Renal pelvis (tissue), 4 donors: ENCODE results near the gene IVD. TPM values are rescaled to one million over a fixed set of nuclear protein-coding genes. Genes with fewer than 3 reads are reported as not detected.

Experiments
- DNase-seq: peaks from one replicate; pipeline ENCODE4 v3.0.0-alpha.2; 2013
- polyA plus RNA-seq, 3 donors: library from polyadenylated mRNA; unstranded; fragments of 120-200 nt; gene quantifications; one replicate each; pipeline ENCODE4 v1.2.1, GENCODE V29; 2013; ENCODE audit not compliant: insufficient read length in 3 of 3

IVD gene
- polyA plus RNA-seq, 3 donors, result 62.1 to 103 (median 100) TPM

GRCh38 chr15:40454904-40455391, 49.4 kb downstream of the IVD start:
- no peak for DNase-seq

DNA sequence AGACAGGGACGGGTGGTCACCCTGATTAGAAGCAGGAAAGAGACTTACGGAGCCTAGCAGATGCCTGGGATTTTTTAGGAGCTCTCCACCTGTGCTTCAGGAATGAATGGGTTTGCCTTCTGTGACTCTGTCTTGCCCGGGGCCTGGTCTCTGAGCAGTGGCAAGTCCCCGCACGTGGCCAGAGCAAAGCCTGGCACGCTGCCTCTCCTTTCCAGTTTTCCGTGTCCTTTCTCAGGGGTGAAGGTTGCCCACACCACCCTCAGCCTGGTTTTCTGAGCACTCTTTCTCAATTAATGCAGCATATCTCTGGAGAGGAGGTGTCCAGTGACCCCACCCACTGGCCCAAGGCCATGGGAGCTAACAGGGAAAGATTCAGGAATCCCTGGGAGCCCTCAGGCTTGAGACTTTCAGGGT, 50.7 kb downstream of the IVD start:
- no peak for DNase-seq

- no peak for DNase-seq
Observed at GRCh38 chr15:40456738-40457137, 51.1 kb downstream of the IVD start.

DNA sequence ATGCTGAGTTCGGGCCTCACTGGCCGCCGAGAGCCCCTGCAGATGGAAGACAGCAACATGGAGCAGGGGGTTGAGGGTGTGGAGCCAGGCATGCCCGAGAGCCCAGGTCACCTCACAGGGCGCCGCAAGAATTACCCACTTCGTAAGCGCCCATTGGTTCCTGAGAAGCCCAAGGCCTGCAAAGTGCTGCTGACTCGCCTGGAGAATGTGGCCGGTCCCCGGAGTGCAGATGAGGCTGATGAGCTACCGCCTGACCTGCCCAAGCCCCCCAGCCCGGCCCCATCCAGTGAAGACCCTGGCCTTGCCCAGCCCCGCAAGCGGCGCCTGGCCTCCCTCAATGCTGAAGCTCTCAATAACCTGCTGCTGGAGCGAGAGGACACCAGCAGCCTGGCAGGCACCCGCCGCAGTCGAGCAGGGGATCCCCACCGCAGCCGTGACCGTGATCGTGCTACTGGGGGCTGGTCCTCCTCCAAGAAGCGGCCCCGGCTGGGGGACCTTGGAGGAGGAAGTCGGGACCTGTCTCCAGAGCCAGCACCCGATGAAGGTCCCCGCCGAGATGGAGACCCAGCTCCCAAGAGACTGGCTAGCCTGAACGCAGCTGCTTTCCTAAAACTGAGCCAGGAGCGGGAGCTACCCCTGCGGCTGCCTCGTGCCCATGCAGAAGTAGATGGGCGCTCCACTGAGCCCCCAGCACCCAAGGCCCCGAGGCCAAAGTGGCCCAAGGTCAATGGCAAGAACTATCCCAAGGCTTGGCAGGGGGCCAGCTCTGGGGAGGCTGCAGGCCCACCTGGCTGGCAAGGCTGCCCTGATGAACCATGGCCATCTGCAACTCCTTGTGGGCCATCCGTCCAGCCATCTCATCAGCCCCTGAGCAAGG, 53.1 kb downstream of the IVD start:
- DNase-seq, result no peak

GRCh38 chr15:40459391-40460015, 53.9 kb downstream of the IVD start:
- no peak for DNase-seq

DNA sequence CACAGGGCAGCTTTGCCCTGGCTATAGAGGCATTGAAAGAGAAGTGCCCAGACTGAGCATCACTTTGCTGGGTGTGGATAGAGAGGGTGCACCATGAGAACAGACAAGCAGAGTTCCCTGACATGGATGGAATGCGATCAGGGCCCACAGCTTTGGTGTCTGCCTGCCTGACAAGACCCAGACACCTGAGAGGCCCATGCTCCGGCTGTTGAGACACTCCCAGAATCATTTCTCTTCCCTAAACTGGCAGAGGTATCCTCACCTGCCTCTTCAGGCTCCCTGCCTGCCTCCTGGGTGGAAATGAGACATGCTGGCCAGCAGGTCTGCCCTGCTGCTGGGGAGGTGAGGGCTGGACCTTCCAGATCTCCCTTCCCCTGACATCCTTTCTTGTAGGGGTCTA, 54.8 kb downstream of the IVD start:
- no peak for DNase-seq

DNA sequence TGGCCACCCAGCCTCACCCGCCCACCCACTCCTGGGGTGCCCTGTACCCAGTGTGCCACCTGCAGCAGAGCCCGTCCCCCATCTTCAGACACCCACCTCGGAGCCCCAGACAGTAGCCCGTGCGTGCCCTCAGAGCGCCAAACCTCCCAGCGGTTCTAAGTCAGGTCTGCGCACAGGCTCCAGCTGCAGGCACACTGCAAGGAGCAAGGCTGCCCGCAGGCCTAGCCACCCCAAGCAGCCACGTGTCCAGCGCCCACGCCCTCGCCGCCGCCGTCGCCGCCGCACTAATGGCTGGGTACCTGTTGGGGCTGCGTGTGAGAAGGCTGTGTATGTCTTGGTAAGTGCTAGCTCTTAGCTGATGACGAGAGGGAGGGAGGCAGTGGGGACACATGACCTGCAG, 56.4 kb downstream of the IVD start:
- DNase-seq, result no peak

GRCh38 chr15:40463279-40463678, 57.7 kb downstream of the IVD start:
- DNase-seq, result no peak

DNA sequence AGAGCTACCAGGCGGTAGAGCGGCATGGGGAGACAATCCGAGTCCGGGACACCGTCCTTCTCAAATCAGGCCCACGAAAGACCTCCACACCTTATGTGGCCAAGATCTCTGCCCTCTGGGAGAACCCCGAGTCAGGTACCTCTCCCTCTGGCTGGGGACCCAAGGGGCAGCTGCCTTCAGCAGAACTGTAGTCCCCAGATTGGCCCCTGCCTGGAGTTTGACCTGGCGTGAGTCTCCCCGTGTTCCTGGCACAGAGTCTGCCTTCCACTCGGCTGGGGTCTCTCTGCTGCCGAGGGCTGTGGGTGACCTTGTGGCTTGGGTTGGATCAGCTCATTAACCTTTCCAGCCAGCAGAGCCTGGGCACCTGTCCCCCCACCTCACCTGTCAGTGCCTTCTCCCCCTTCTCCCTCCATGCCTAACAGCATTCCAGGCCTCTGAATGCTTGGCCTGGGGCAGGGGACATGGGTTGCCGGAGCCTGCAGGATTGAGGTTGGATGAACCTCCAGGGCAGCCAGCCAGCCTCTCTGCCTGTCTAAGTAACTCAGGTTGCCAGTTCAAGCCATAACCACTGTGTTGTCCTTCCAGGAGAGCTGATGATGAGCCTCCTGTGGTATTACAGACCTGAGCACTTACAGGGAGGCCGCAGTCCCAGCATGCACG, 58.4 kb downstream of the IVD start:
- DNase-seq, result no peak

DNA sequence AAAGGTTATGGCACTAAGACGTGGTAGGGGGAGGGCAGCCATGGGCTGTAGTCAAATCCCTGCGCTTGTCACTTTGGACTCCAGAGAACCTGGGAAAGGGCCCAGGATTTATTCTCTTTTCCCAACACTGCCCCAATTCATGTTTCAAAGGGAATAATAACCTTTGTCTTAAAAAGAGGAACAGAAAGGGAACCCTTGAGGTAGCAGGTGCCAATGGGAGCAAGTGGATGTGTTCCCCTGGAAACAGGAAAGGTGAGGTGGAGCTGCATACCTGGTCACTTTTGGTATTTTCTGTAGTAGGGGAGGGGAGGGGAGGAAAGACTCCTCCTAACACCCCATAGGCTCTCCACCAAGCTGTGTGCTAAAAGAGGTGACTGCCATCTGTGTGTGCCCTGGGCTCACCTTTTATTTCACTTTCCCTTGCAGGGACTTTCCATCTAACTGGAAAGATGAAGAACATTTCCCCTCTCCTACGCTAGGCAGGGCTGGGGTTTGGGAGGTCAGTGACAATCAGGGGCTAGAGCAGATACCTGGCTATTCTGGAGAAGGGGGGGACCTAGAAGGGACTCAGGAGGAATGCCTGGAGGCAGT, 59.1 kb downstream of the IVD start:
- DNase-seq, result no peak

- DNase-seq, result no peak
Observed at GRCh38 chr15:40465939-40466338, 60.3 kb downstream of the IVD start.

DNA sequence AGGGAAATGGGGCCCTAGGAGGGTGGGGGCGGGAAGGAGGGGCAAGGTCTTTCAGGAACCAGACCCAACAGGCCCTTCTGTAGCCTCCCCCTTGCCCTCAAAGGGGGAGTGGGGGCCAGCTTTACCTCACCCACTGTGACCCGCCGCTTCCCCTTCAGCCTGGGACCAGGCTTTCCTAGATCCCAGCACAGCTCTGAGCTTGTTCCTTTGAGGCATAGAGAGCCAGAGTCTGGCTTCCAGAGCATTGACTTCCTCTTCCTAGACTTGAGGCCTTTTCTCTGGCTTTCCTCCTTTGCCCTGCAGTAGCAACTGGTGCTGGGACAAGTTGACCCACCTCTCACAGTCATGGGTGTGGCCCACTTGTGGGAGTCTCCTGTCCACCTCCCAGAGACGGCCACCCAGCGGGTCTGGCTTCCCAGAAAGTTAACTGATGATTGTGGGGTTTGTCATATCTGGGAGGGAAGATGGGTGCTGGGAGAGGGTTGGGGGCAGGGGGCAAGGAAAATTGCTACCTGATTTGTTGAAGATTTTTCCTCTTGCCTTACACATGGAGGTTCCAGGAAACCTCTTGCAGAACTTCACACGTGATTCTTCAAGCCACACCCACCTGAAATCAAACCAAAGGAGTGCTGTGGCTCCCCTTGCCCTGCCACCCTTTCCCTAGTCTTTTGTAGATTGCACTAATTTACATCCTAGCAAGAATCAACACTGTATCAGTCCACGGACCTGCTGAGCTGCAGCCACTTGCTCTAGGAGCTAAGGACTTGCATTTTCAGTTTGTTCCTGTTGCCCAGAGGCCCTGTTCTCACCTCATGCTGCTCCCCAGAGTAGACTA, 61.0 kb downstream of the IVD start:
- no peak for DNase-seq

DNA sequence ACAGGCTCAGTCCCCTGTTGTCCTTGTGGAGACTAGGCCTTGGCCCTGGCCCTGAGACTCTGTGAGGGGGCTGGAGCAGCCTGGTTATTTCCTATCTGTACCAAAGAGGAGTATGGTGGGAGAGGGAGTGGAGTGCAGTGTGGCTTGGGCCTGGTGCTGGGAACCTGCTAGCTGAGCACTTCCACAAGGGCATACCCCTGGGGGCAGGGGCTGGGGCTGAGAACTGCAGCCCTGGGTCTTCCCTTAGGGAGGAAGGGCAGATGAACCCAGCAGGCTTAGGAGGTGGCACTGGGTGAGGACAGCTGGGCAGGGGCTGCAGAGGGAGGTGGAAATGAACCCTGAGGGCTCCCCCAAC, 61.6 kb downstream of the IVD start:
- DNase-seq, result no peak

GRCh38 chr15:40468898-40469331, 63.3 kb downstream of the IVD start:
- DNase-seq, result no peak

- no peak for DNase-seq
Observed at GRCh38 chr15:40469776-40470390, 64.3 kb downstream of the IVD start.

DNA sequence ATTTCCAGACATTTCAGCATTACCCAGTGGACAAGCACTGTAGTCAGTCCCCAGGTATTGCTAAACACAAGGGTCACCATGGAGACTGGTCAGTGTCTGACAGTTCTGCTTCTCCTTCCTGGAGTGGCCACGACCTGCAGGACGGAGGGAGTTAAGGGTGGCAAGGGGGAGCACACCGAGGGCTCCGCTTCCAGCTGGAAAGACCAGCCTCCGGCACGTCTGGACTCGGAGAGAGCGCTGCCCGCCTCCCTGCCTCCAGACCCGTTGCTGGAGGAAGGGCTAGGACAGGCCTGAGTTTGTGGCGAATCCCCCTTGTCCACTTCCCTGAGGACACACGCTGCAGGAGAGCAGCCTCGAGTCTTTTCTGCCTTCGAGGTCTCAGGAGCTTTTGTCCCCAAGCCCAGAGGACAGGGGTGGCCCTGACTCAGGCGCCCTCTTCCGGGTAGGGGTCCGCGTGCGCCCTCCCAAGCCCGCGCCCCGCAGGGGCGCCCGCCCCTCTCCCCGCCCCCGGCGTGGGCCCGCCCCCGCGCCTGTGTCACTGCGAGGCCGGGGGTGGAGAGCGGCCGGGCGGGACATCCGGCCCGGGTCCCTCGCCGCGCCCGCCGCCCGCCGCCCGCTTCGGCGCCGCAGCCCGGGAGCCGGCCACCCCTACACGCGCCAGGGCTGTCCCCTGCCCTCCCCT, 65.0 kb downstream of the IVD start, which contains the start of gene CHST14:
TSS of gene CHST14 (plus strand) at position 562 of the 682 bp plus-strand sequence. CDS start 230 bp downstream, outside the sequence.
- DNase-seq, result peak; percentile 81
